ENCODE results near the gene CHN1.

The CHN1 gene, protein sequence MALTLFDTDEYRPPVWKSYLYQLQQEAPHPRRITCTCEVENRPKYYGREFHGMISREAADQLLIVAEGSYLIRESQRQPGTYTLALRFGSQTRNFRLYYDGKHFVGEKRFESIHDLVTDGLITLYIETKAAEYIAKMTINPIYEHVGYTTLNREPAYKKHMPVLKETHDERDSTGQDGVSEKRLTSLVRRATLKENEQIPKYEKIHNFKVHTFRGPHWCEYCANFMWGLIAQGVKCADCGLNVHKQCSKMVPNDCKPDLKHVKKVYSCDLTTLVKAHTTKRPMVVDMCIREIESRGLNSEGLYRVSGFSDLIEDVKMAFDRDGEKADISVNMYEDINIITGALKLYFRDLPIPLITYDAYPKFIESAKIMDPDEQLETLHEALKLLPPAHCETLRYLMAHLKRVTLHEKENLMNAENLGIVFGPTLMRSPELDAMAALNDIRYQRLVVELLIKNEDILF

DNA sequence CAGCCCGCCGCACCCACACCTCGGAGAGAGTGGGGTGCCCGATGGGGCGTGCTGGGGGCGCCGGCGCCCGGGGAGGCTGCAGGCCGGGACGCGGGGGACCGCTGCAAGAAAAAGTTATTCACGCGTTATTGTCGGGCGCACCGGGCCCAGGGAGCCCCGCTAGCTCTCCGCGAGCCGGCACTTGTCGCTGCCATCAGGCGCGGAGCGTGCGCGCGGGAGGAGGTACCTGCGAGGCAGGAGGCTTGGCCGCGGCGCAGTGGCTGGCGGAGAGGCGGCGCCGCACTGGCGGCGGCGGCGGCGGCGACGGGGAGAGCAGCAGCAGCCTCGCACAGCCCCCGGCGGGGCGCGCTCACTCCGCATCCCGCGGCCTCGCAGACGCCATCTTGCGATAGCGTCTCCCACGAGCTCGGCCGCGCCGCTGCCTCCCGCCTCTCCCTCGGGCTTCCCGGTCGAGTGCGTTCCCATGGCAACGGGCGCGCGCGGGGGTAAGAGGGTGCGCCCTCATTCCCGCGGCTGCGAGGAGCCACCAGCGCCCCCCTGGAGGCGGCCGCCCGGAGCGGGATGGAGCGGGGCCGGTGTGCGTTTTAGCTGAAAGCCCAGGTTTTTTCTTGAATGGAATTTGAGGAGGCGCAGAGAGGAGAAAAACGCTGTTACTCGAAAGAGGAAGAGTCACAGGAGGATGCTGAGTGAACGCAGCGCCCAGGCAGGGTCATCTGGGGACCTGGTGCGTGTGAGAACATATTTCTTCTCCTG, at the start of gene CHN1:
TSS of gene CHN1 (minus strand) at position 402 of the 753 bp plus-strand sequence. CDS start 469 bp downstream, outside the sequence.
- H3K9me3 Mint-ChIP-seq: no peaks in the 10 kb centered on the region
- H3K4me3 Mint-ChIP-seq: peak within 1 kb of the TSS; percentile 76
- no peaks in the 10 kb centered on the region for H3K4me1 Mint-ChIP-seq
- ATAC-seq: peak; percentile 83
- H3K27ac Mint-ChIP-seq: no peak within 1 kb of the TSS
- H3K27me3 Mint-ChIP-seq: peaks cover 45% of the 10 kb centered on the region
- H3K36me3 Mint-ChIP-seq: no peaks in the 10 kb centered on the region

DNA sequence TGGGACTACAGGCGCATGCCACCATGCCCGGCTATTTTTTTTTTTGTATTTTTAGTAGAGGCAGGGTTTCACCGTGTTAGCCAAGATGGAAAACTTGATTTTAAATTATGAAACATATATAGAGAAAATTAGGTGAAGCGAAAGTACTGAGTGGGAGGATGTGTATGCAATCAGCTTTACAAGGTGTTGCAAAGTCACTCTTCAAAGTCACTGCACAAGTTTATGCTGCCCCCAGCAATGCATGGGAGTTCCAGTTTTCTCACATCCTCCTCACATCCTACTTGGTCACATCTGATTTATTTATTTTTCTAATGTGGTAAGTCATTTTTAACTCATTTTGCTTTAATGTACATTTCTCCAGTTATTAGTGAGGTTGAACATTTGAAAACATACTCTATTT, 49.2 kb upstream of the CHN1 start:
- Mint-ChIP-seq H3K4me3 (no peak overlapping the region), H3K36me3 (peaks cover 24% of the 10 kb centered on the region), H3K27me3 (no peaks in the 10 kb centered on the region), H3K27ac (no peak overlapping the region), H3K4me1 (no peaks in the 10 kb centered on the region), H3K9me3 (peaks cover 2% of the 10 kb centered on the region)
- ATAC-seq: no peak

DNA sequence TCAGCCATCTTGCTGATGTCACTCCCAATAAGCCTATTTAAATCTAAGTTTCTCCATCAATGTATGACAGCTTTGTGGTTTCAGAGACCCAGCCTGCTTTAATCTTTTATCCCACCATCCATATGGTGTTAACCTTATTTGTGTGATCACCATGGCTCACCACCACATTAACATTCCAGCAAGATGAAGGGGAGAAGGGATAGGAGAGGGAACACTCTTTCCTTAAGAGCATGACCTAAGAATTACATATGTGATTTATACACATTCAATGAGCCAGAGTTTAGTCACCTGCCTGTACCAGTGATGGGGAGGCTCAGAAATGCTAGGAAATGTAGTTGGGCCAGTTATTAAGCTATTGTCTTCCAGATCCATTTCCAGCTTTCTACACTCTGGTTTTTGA, 44.5 kb upstream of the CHN1 start:
- H3K4me3 Mint-ChIP-seq: no peak overlapping the region
- peaks cover 13% of the 10 kb centered on the region for H3K36me3 Mint-ChIP-seq
- H3K4me1 Mint-ChIP-seq: peaks cover 5% of the 10 kb centered on the region
- H3K27ac Mint-ChIP-seq: no peak overlapping the region
- no peak for ATAC-seq
- H3K27me3 Mint-ChIP-seq: no peaks in the 10 kb centered on the region
- no peaks in the 10 kb centered on the region for H3K9me3 Mint-ChIP-seq

DNA sequence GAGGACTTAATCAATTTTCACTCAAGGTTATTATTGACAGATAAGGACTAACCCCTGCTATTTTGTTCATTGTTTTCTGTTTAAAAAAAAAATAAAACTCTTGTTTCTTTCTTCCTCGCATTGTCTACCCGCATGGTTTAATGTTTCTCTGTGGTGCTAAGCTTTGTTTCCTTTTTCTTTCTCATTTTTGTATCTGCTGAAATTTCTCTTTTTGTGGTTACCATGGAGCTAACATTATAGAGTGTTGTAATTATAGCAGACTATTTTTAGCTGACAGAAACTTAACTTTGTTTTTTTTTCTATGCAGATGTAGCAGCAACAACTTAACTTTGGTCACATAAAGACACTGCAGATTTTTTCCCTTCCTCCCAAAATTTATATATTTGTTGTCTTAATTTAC, 43.1 kb upstream of the CHN1 start:
- H3K36me3 Mint-ChIP-seq: peaks cover 13% of the 10 kb centered on the region
- H3K4me1 Mint-ChIP-seq: peaks cover 9% of the 10 kb centered on the region
- ATAC-seq: no peak
- no peak overlapping the region for H3K4me3 Mint-ChIP-seq
- no peaks in the 10 kb centered on the region for H3K27me3 Mint-ChIP-seq
- no peak overlapping the region for H3K27ac Mint-ChIP-seq
- no peaks in the 10 kb centered on the region for H3K9me3 Mint-ChIP-seq

DNA sequence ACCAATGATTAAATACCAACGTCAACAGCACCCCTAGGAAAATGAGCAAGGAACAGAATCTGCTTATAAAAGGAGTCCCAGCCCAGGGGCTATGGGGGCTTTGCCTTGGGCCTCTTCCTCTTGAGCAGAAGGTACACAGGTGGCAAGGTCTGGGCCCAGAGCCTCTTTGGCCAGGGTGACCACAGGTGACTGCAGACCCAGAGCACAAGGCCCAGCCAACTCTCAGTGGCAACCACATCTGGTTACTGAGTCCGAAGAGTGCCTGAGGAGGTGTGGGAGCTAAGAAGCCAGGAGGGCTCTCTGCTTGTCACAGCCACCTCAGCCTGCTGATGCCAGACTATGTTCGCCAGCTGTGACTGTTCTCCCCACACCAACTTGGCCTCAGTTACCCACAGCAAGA, 34.3 kb upstream of the CHN1 start:
- Mint-ChIP-seq H3K4me1 (peaks cover 2% of the 10 kb centered on the region), H3K36me3 (no peaks in the 10 kb centered on the region), H3K27ac (no peak overlapping the region), H3K9me3 (peaks cover 3% of the 10 kb centered on the region), H3K4me3 (no peak overlapping the region), H3K27me3 (no peaks in the 10 kb centered on the region)
- ATAC-seq: peak; percentile 20

DNA sequence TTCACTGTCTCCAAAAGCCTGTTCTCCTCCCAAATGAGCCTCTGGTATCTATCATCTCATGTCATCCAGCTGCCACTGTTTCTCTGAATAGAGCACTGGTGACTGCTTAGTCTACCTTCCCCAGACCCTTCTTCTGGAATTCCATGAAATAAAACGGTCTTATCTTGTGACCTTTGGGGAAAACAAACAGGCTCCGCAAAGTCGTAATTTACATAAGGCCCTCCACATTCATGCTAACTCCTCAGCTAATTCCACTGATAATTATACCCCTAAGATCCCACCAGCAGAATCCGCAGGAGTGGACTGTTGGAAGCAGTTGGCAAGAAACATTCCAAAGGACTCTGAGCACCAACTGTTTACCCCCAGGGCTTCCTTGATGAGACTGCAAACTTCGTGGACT, 33.9 kb upstream of the CHN1 start:
- Mint-ChIP-seq H3K4me1 (no peaks in the 10 kb centered on the region), H3K27me3 (no peaks in the 10 kb centered on the region), H3K4me3 (no peak overlapping the region), H3K9me3 (peaks cover 3% of the 10 kb centered on the region), H3K36me3 (no peaks in the 10 kb centered on the region), H3K27ac (no peak overlapping the region)
- ATAC-seq: no peak

DNA sequence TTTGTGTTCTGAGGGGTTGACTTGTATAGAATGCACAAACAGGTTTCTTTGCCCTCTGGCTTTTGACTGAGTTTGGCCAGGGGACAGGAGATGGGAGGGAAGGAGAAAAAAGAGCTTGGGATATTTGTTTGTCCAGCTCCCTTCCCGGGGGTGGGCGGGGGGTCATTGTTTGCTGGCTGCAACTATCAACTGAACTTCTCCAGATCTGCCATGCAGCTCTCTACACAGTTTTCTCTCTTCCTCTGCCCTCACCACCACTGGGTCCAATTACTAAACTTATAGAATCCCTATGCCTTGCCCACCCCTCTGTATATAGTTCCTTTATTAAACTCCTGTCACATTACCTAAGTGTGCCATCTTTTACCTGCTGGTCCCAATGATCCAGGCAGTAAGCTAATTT, 32.8 kb upstream of the CHN1 start:
- H3K4me3 Mint-ChIP-seq: no peak overlapping the region
- peaks cover 3% of the 10 kb centered on the region for H3K9me3 Mint-ChIP-seq
- no peaks in the 10 kb centered on the region for H3K27me3 Mint-ChIP-seq
- no peaks in the 10 kb centered on the region for H3K4me1 Mint-ChIP-seq
- H3K36me3 Mint-ChIP-seq: no peaks in the 10 kb centered on the region
- ATAC-seq: no peak
- no peak overlapping the region for H3K27ac Mint-ChIP-seq

DNA sequence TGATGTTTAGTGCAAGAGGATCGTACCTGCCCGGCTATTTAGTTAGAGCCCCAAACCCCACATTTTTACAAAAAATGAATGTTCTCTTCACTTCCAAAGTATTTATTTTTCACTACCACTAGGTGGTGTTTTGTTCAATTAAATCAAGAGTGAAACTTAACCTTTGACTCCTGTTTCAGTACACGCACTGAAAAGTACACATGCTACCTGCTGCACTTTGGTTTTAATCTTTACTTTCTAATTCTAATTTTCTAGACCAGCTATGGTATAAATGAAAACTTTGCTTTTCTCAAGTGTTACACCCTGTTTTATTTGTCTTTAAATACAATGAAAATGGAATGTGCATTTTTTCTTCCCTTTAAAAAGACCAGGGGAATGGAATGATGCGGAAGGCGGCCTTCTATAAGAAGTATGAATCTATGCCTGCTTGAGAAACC, 31.4 kb upstream of the CHN1 start:
- ATAC-seq: no peak
- H3K27me3 Mint-ChIP-seq: no peaks in the 10 kb centered on the region
- no peaks in the 10 kb centered on the region for H3K4me1 Mint-ChIP-seq
- H3K4me3 Mint-ChIP-seq: no peak overlapping the region
- no peaks in the 10 kb centered on the region for H3K36me3 Mint-ChIP-seq
- H3K27ac Mint-ChIP-seq: no peak overlapping the region
- H3K9me3 Mint-ChIP-seq: no peaks in the 10 kb centered on the region

DNA sequence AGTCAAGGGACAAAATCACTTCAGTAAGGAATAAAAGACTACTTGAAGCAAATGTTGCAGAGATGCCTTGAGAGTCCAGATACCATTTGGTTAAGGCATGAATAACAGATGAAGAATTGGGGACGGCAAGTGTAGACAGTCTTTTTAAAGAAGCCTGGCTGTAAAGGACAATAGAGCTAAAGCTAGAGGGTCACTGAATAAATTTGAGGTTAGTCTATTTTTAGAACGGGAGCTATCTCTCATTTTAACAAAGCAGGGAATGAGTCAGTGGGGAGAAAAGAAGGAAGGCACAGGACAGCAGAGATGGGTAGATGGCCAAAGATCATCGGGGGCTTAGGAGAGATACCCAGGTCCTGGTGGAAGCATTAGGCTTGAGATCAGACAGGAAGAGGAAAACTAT, 30.6 kb upstream of the CHN1 start:
- no peaks in the 10 kb centered on the region for H3K27me3 Mint-ChIP-seq
- H3K9me3 Mint-ChIP-seq: no peaks in the 10 kb centered on the region
- no peaks in the 10 kb centered on the region for H3K4me1 Mint-ChIP-seq
- no peak overlapping the region for H3K4me3 Mint-ChIP-seq
- H3K36me3 Mint-ChIP-seq: no peaks in the 10 kb centered on the region
- H3K27ac Mint-ChIP-seq: no peak overlapping the region
- no peak for ATAC-seq

DNA sequence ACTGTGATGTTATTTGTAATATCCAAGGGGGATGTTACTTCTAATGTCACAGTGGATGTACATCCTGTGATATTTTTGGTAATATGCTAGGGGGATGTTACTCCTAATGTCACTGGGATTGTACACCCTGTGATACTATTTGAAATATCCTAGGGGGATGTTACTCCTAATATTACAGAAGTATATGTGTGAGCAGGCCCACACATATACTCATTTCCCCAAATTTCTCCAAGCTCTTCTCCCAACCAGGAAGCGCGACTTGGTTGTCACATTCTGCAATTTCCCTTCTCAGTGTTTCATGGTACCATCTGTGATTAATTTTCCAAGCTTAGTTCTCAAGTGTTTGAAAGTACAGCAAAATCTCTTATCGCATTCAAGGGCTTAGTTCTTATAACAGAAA, 29.5 kb upstream of the CHN1 start:
- no peaks in the 10 kb centered on the region for H3K9me3 Mint-ChIP-seq
- H3K36me3 Mint-ChIP-seq: no peaks in the 10 kb centered on the region
- no peak for ATAC-seq
- no peaks in the 10 kb centered on the region for H3K4me1 Mint-ChIP-seq
- no peaks in the 10 kb centered on the region for H3K27me3 Mint-ChIP-seq
- H3K27ac Mint-ChIP-seq: no peak overlapping the region
- no peak overlapping the region for H3K4me3 Mint-ChIP-seq

DNA sequence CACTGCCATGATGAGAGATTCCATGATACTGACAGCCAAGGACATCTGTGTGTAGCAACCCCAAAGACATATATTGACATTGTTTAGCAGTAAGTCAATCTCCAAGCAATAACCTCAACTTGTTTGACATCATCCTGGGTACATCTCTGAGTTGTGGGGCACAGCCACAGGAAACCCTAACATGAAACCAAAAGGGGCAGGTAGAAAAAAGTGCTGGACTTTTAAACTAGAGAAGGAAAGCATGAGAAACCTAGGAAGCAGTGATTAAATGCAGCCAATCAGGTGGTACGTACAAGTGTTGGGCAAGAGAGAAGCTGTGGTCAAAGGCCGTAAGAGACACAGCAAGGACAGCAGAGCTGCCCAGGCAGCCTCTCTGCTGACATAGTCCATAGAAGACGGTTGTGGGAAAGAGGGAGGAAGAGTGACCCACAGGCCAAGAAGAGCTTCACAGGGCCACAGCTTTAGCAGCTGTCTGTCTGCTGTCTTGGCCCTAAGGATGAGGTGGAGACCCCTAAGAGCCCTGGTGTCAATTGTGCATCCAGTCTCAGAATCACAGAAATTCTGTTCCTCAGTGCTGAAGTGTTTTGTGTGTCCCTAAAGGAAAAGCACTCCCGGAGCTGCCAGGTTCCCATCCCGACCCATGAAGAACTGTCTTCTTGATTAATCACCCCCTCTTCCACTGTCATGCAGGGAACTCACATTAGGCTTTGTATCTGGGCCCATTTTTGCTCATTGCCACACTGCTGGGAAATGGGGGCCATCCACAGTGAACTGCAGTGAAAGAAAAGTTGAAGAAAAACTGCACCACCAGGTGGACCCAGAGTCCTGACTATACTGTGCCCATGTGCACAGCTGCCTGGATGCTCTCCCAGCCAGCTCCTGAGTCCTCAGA, 25.4 kb upstream of the CHN1 start:
- Mint-ChIP-seq H3K4me3 (no peak overlapping the region), H3K4me1 (no peaks in the 10 kb centered on the region), H3K9me3 (peaks cover 4% of the 10 kb centered on the region), H3K27me3 (no peaks in the 10 kb centered on the region), H3K36me3 (no peaks in the 10 kb centered on the region), H3K27ac (no peak overlapping the region)
- peak; percentile 51 for ATAC-seq

DNA sequence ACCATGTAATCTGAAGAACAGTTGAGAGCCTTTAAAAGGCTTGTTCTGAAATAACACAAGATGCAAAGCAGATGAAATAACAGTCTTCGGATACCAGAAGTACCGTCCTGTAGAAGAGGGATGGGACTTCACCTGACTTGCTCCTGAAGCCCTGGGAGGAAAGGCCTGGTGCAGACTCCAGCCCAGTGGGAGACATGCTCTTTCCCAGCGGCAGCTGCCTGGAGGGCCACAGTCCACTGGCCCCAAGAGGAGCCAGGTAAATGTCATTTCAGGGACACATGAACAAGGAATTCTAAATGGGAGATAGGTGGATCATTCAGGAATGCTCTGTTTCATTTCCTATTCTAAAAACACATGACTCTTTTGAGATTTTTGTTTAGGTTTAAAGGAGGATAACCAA, 22.6 kb upstream of the CHN1 start:
- no peaks in the 10 kb centered on the region for H3K36me3 Mint-ChIP-seq
- no peak overlapping the region for H3K27ac Mint-ChIP-seq
- no peak overlapping the region for H3K4me3 Mint-ChIP-seq
- no peaks in the 10 kb centered on the region for H3K27me3 Mint-ChIP-seq
- no peaks in the 10 kb centered on the region for H3K4me1 Mint-ChIP-seq
- peaks cover 10% of the 10 kb centered on the region for H3K9me3 Mint-ChIP-seq
- no peak for ATAC-seq

DNA sequence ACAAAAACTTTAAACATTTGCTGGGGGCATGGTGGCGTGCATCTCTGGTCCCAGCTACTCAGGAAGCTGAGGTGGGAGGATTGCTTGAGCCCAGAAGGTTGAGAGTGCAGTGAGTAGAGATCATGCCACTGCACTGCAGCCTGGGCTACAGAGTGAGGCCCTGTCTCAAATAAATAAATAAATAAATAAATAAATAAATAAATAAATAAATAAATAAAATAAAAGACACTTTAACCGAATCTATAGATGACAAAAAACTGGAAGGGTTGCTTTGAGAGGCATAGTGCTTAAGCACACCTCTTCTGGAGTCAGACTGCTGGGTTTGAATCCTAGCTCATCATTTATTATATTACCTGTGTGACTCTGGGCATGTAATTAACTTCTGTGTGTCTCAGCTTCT, 21.2 kb upstream of the CHN1 start:
- H3K9me3 Mint-ChIP-seq: peaks cover 10% of the 10 kb centered on the region

DNA sequence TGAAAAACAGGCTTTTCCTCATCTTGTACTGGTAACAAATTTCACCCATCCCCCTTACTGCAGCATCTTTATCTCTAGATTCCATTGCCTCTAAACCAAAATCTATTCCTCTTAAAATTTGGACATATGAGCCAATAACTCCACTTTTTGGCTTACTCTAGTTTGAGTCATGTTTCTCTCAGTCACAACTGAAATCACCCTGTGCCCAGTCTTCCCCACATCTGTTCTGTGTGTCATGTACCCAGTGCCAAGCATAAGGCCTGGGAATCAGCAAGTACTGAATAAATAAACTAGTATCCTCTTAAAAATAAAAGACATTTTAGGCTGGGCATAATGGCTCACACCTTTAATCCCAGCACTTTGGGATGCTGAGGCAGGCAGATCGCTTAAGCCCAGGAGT, 20.8 kb upstream of the CHN1 start:
- Mint-ChIP-seq H3K27ac (no peak overlapping the region), H3K27me3 (peaks cover under 1% of the 10 kb centered on the region), H3K9me3 (peaks cover 10% of the 10 kb centered on the region), H3K4me3 (no peak overlapping the region), H3K4me1 (no peaks in the 10 kb centered on the region), H3K36me3 (no peaks in the 10 kb centered on the region)
- no peak for ATAC-seq

More for the DNA sequence above, 21.2 kb upstream of the CHN1 start:
- Mint-ChIP-seq H3K27me3 (no peaks in the 10 kb centered on the region), H3K4me1 (no peaks in the 10 kb centered on the region), H3K36me3 (no peaks in the 10 kb centered on the region), H3K27ac (no peak overlapping the region), H3K4me3 (no peak overlapping the region)
- no peak for ATAC-seq

DNA sequence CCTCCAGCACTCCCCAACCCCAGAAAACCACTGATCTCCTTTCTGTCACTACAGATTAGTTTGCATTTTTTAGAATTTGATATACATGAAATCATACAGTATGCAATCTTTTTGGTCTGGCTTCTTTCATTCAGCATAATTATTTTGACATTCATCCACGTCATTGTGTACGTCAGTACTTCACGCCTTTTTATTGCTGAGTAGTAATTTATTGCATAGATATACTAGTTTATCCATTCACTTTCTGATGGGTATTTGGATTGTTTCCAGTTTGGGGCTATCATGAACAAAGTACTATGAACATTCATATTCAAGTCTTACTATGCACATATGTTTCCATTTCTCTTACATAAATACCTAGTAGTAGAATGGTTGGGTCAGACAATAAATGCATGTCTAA, 20.1 kb upstream of the CHN1 start:
- no peak overlapping the region for H3K27ac Mint-ChIP-seq
- ATAC-seq: no peak
- peaks cover 10% of the 10 kb centered on the region for H3K9me3 Mint-ChIP-seq
- H3K27me3 Mint-ChIP-seq: peaks cover 6% of the 10 kb centered on the region
- no peak overlapping the region for H3K4me3 Mint-ChIP-seq
- H3K4me1 Mint-ChIP-seq: no peaks in the 10 kb centered on the region
- no peaks in the 10 kb centered on the region for H3K36me3 Mint-ChIP-seq
